GM18870 (cell line): ENCODE results near the gene TSPAN14.

Source experiments
- ATAC-seq: cut with Tn5 transposase; IDR thresholded peaks from one replicate; pipeline ENCODE4 v1.9.1; 2021; ENCODE audit warnings: moderate library complexity; ENCODE audit not compliant: unreplicated experiment

Gene TSPAN14

GRCh38 chr10:80454513-80455460, 677 bp downstream of the TSPAN14 start:
- no peak for ATAC-seq

- no peak for ATAC-seq
Measured at GRCh38 chr10:80455461-80456349, 1.6 kb downstream of the TSPAN14 start.

- no peak for ATAC-seq
Measured at GRCh38 chr10:80457554-80458262, 3.6 kb downstream of the TSPAN14 start.

GRCh38 chr10:80458263-80458625, 4.1 kb downstream of the TSPAN14 start:
- no peak for ATAC-seq

GRCh38 chr10:80458638-80459037, 4.5 kb downstream of the TSPAN14 start:
- no peak for ATAC-seq

GRCh38 chr10:80459047-80459865, 5.1 kb downstream of the TSPAN14 start:
- peak; percentile 49 for ATAC-seq

GRCh38 chr10:80460399-80461207, 6.5 kb downstream of the TSPAN14 start:
- no peak for ATAC-seq

- ATAC-seq = no peak
Measured at GRCh38 chr10:80461208-80462183, 7.4 kb downstream of the TSPAN14 start.

- ATAC-seq = no peak
Measured at GRCh38 chr10:80462299-80462980, 8.3 kb downstream of the TSPAN14 start.

- ATAC-seq = peak; percentile 34
Measured at GRCh38 chr10:80462981-80463741, 9.1 kb downstream of the TSPAN14 start.

GRCh38 chr10:80463868-80464267, 9.8 kb downstream of the TSPAN14 start:
- no peak for ATAC-seq

GRCh38 chr10:80464557-80465450, 10.7 kb downstream of the TSPAN14 start:
- no peak for ATAC-seq

- ATAC-seq = no peak
Measured at GRCh38 chr10:80465451-80465835, 11.3 kb downstream of the TSPAN14 start.

- no peak for ATAC-seq
Measured at GRCh38 chr10:80465839-80466590, 11.9 kb downstream of the TSPAN14 start.

GRCh38 chr10:80466724-80467326, 12.7 kb downstream of the TSPAN14 start:
- no peak for ATAC-seq
